Small intestine (tissue), 7 donors: Measurements from ENCODE around the gene RNASE8. TPM values are rescaled to one million over a fixed set of nuclear protein-coding genes. Genes with fewer than 3 reads are reported as not detected.

Experiments
- DNase-seq, 2 donors: peaks; one replicate each; pipeline versions ENCODE4 v3.0.0 to v3.0.0-alpha.2; 2013
- FAIRE-seq: peaks from 2 replicates; lab custom pipeline; 2012; peaks lifted over from hg19 to GRCh38; lab: Jason Lieb, UNC
- H3K27ac ChIP-seq, 3 donors: one replicate each; pipeline ENCODE4 v1.5.1; 2013; ENCODE audit warnings: low read length in 2 of 3, mild to moderate bottlenecking in 2 of 3, control low read depth in 1 of 3, inconsistent platforms in 1 of 3, low read depth in 1 of 3, moderate library complexity in 1 of 3
- H3K27me3 ChIP-seq, 3 donors: one replicate each; pipeline ENCODE4 v1.6.1; 2013; ENCODE audit warnings: low read length in 3 of 3, inconsistent platforms in 1 of 3; ENCODE audit not compliant: control insufficient read depth in 3 of 3, insufficient read depth in 3 of 3
- H3K36me3 ChIP-seq, 3 donors: one replicate each; pipeline ENCODE4 v1.6.1; 2013; ENCODE audit warnings: low read length in 3 of 3, inconsistent platforms in 1 of 3, low read depth in 1 of 3, mild to moderate bottlenecking in 1 of 3, moderate library complexity in 1 of 3; ENCODE audit not compliant: control insufficient read depth in 3 of 3, insufficient read depth in 2 of 3
- H3K4me1 ChIP-seq, 3 donors: one replicate each; pipeline ENCODE4 v1.6.1; 2013; ENCODE audit warnings: low read length in 2 of 3, inconsistent platforms in 1 of 3, low read depth in 1 of 3, mild to moderate bottlenecking in 1 of 3, moderate library complexity in 1 of 3; ENCODE audit not compliant: control insufficient read depth in 3 of 3, insufficient read depth in 2 of 3
- H3K4me3 ChIP-seq, 3 donors: one replicate each; pipeline ENCODE4 v1.5.1; 2013; ENCODE audit warnings: low read length in 3 of 3, control low read depth in 1 of 3, inconsistent platforms in 1 of 3, low read depth in 1 of 3, mild to moderate bottlenecking in 1 of 3, moderate library complexity in 1 of 3
- H3K9me3 ChIP-seq, 2 donors: one replicate each; pipeline ENCODE4 v1.6.1; 2013; ENCODE audit warnings: low read depth in 1 of 2, low read length in 1 of 2; ENCODE audit not compliant: control insufficient read depth in 2 of 2, insufficient read depth in 1 of 2
- WGBS, 3 donors: extraction: QIAGEN DNeasy Blood & Tissue Kit; methylation state at CpG; one replicate each; pipeline ENCODE4 v1.1.7; 2013; 5-methylcytosine and 5-hydroxymethylcytosine counted together
- polyA plus RNA-seq, 4 donors: library from polyadenylated mRNA; stranded (reverse) in 3 of 4; unstranded in 1 of 4; fragments of 200-250 nt in 3 of 4; fragments of 120-200 nt in 1 of 4; gene quantifications; one replicate each; pipeline versions ENCODE4 v1.2.1 to v1.2.3, GENCODE V29; 2013
- donor health status: healthy with polysubstance abuse.
- donor health status: control.
- donor health status: control.
- donor health status: Bipolar disorder and iron deficiency.
- donor health status: healthy.

The RNASE8 gene
- polyA plus RNA-seq, 4 donors, result not detected

DNA sequence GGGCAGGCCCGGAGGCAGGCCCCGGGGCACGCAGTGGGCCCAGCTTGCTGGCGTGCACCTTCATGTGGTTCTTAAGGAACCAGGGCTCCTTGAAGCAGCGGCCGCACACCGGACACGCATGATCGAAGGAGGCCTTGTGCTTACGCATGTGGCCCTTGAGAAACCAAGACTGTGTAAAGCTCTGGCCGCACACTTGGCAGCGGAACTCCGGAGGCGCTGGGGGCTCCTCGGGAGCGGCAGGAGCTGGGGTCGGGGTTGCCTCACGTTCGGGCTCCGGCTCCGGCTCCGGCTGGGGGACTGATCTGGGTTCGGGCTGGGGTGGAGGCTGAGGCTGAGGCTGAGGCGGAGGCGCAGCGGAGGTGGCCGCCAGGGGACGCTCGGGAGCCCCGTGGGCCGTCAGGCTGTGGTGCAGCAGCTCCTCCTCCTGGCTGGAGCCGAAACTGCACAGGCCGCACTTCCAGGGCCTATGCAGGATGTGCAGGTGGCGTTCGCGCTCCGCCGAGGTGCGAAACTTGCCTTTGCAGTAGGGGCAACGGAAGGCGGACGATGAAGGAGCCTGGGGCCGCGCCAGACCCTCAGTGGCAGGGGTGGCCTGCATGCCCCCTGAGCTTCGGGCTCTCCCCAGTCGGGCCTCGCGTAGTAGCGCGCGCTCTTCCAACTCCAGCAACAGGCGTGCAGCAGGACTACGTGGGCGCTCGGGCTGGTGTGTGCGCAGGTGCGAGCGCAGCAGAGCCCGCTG lies 34.8 kb downstream of the RNASE8 start:
- Histone ChIP-seq H3K36me3 (peaks cover 3 to 61% (median 6%) of the 10 kb centered on the region in 3 donors), H3K27me3 (no peaks in the 10 kb centered on the region), H3K4me1 (peaks cover 0 to 29% (median 2%) of the 10 kb centered on the region in 3 donors), H3K27ac (no peak overlapping the region), H3K9me3 (no peaks in the 10 kb centered on the region), H3K4me3 (no peak overlapping the region)
- 39 to 43% (median 43%) methylated on average over 51 to 59 of the region's 59 CpGs for WGBS, 3 donors
- DNase-seq (peak; percentile 72 to 90), FAIRE-seq (no peak)

DNA sequence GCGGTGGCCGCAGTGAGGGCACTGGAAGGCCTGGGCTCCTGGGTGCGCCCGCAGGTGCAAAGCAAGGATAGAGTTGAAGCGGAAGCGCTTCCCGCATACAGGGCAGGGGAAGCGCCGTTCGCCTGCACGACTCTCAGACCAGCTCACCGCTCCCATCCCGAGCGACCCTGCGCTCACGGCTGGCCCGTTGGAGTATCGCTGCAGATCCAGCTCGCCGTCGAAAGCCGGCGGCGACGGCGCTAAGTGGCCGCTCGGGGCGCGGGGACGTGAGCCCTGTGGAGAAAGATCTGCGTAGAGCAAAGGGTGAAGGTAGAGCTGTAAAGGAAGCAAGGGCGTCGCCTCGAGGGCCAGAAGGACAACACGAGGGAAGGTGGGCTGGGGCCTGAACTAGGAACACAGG lies 35.4 kb downstream of the RNASE8 start:
- peaks cover 3 to 55% (median 6%) of the 10 kb centered on the region in 3 donors for H3K36me3 ChIP-seq
- WGBS, 3 donors, result 77 to 81% (median 80%) methylated on average over 36 of the region's 36 CpGs
- no peaks in the 10 kb centered on the region for H3K27me3 ChIP-seq
- H3K27ac ChIP-seq, result no peak overlapping the region
- H3K4me3 ChIP-seq, result no peak overlapping the region
- H3K9me3 ChIP-seq, result no peaks in the 10 kb centered on the region
- no peak for FAIRE-seq
- DNase-seq, result no peak
- peaks cover 0 to 30% (median 2%) of the 10 kb centered on the region in 3 donors for H3K4me1 ChIP-seq

DNA sequence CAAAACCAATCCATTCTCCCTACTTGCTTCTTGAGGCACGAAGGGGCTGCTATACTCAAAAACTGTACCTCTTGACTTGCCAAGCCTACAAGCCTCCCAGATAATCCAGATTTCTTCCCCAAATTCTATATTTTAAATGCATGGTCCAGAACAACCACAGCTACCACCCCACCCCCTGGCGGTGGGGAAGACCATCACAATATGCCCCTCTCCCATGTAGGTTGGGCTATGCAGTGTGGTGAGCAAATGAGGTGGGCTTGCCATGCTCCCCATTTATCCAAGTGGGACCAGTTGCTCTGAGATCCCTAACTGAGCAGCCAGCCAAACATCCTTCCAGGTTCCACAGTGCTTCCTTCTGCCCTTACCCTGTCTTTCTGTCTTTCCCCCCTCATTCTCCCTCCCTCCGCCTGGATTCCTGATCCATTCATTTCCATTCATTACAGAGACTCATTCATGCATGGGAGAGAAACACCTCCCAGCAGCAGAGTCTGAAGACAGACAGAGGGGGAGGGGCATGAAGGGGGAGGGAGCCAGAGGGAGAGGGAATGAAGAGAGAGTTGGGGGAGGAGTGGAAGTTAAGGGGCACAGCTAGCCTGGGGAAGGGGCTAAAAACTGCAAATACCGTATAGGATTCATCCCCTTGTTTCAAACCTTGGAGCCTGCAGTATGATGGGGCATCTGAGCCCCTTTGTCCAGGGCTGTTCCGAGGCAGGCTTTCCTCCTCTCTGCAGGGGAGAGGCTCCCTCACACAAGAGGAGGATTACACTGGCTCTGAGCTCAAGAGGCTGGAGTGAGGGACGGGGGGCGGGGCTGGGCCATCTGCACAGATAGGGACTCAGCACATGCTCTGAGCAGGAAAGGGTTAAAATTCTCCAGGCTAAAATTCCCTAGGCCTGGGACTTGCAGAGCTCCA lies 36.4 kb downstream of the RNASE8 start:
- Histone ChIP-seq H3K9me3 (no peaks in the 10 kb centered on the region), H3K27me3 (no peaks in the 10 kb centered on the region), H3K27ac (peak overlapping the region in 1 of 3 donors; percentile 30), H3K36me3 (peaks cover 3 to 45% (median 4%) of the 10 kb centered on the region in 3 donors), H3K4me3 (no peak overlapping the region), H3K4me1 (peaks cover 0 to 30% (median 2%) of the 10 kb centered on the region in 3 donors)
- FAIRE-seq (no peak), DNase-seq (peak in 1 of 2 donors; percentile 51)
- 55 to 56% (median 55%) methylated on average over 7 of the region's 7 CpGs for WGBS, 3 donors

DNA sequence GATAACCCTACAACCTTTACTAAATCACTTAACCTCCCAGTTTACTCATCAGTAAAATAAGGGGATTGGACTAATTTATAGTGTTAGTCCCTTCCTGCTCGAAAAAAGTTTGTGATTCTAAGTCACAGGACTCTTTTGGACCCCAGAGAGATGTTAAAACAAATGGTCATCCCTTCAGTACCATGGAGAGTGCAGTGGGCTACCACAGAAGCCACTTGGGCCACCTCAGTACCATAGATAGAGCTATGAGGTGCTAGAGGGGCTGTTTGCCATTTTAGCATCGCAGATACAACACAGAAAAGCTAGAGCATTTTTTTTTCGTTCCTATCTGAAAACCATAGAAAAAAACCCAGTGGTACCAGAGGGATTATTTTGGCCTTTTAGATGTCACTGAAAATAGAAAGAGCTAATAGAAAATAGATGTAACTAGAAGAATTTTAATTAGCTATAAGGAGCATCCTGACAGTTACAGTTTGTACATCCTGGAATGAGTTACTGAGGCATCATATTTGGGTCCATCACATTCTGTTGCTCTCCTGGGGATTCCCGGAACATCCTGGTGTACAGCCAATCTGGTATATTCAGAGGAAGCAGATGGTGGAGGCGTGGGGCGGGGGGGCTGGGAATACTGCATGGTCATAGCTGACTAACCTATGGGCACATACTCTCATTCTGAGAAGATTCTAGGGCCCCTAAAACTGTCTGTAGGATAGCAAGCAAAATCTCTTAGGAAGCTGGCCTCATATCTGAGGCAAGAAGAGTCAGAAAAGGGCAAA lies 38.0 kb downstream of the RNASE8 start:
- 62 to 67% (median 67%) methylated on average over 6 of the region's 6 CpGs for WGBS, 3 donors
- H3K27ac ChIP-seq, result peak overlapping the region in 2 of 3 donors; percentile 72 to 88
- H3K4me1 ChIP-seq, result peaks cover 0 to 46% (median 2%) of the 10 kb centered on the region in 3 donors
- FAIRE-seq, result no peak
- DNase-seq, result no peak
- no peaks in the 10 kb centered on the region for H3K9me3 ChIP-seq
- no peaks in the 10 kb centered on the region for H3K27me3 ChIP-seq
- no peak overlapping the region for H3K4me3 ChIP-seq
- H3K36me3 ChIP-seq, result peaks cover 2 to 31% (median 3%) of the 10 kb centered on the region in 3 donors

DNA sequence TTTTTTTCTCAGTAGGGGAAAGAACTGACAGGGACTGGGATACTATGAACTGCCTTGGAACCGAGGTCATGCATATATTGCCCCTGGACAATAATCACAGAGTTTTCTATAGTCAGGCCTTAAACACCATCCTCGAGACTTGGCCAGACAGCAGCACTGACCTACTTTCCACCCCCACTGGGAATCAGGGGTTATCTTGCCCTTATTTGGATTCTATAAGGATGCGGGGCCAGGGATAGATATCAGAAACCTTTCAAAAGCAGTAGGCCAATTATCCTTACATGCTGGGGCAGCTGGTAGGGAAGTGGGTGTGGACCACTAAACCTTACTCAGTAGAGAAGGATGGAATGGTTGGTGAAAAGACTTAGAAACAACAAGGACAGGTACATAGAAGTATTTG lies 38.8 kb downstream of the RNASE8 start:
- peaks cover 2 to 23% (median 3%) of the 10 kb centered on the region in 3 donors for H3K36me3 ChIP-seq
- 51 to 65% (median 61%) methylated on average over 3 of the region's 3 CpGs for WGBS, 3 donors
- no peak overlapping the region for H3K4me3 ChIP-seq
- H3K27ac ChIP-seq, result peak overlapping the region; percentile 71 to 88 (median 72)
- H3K27me3 ChIP-seq, result no peaks in the 10 kb centered on the region
- peaks cover 0 to 53% (median 2%) of the 10 kb centered on the region in 3 donors for H3K4me1 ChIP-seq
- H3K9me3 ChIP-seq, result no peaks in the 10 kb centered on the region
- FAIRE-seq, result no peak
- DNase-seq, result no peak

DNA sequence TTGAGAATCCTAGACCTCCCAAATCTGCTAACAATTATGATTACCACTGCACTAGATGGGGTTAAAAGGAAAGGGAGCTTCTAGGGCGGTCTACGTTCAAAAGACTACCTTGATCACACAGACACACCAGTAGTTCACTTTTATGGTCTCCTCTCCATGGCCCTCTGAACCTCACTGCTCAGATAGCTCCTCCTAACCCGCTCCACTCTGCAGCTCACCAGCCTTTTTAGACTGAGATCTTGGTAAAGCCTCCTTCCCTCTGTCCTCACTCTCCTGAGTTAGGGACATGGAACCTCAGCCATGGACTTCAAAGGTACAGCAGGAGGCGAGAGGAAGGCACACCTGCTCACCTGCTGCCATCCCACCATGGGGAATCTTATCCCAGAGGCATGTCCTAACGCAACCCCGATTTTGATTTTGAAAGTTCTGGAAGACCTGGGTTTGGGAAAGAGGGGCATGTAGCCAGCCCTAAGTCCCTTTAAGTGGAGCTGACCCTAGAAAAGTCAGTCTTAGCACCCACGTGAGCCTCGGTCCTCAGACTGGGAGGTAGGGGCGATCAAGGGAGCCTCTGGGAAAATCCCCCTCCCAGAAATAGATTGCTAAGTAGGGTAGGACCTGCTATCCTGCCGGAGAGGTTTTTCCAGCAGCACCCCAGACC lies 39.5 kb downstream of the RNASE8 start:
- H3K4me3 ChIP-seq, result peak overlapping the region in 2 of 3 donors; percentile 50 to 84
- H3K27me3 ChIP-seq, result no peaks in the 10 kb centered on the region
- peaks cover 2 to 16% (median 2%) of the 10 kb centered on the region in 3 donors for H3K36me3 ChIP-seq
- peak overlapping the region; percentile 71 to 88 (median 72) for H3K27ac ChIP-seq
- DNase-seq (peak; percentile 52 to 65), FAIRE-seq (no peak)
- 15 to 41% (median 29%) methylated on average over 10 of the region's 10 CpGs for WGBS, 3 donors
- no peaks in the 10 kb centered on the region for H3K9me3 ChIP-seq
- peaks cover 0 to 59% (median 2%) of the 10 kb centered on the region in 3 donors for H3K4me1 ChIP-seq

DNA sequence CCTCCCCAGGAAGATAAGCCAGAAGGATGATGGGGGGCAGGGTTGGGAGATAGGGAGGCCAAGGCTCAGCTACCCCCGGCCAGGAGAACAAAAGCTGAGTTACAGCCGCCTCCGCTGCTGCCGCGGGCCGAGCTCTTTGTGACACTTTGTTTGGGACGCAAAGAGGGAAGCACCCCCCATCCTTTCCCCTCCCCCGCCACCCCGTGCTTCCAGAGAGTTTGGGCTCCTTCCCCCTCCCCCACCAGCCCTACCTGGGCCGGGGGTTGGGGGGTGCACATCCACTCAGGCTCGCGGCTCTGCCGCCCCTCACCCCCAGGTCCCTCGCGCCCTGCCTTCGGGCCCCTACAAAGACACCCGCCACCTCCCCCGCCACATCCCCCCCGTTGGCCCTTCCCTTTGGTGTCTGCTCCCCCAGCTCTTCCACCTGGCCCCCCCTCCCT lies 40.0 kb downstream of the RNASE8 start:
- no peak for FAIRE-seq
- H3K4me3 ChIP-seq, result peak overlapping the region; percentile 43 to 84 (median 50)
- H3K27me3 ChIP-seq, result no peaks in the 10 kb centered on the region
- peak overlapping the region; percentile 71 to 88 (median 72) for H3K27ac ChIP-seq
- H3K4me1 ChIP-seq, result peaks cover 0 to 62% (median 0%) of the 10 kb centered on the region in 3 donors
- peaks cover 0 to 11% (median 1%) of the 10 kb centered on the region in 3 donors for H3K36me3 ChIP-seq
- peak in 1 of 2 donors; percentile 65 for DNase-seq
- no peaks in the 10 kb centered on the region for H3K9me3 ChIP-seq
- WGBS, 3 donors, result 4 to 8% (median 5%) methylated on average over 9 to 19 of the region's 19 CpGs
